Activated CD4-positive, alpha-beta T cell treated with anti-CD3 and anti-CD28 coated beads, Interleukin-2, Interleukin-6, amounts not matched to agents 100 ng/mL and 50 ng/mL, durations not matched to agents 16 hours and 8 hours (primary cell): ENCODE data around the gene NUMB.

Experiments used
- DNase-seq: peaks from one replicate; pipeline ENCODE4 v3.0.0-alpha.2; 2020

Gene NUMB

DNA sequence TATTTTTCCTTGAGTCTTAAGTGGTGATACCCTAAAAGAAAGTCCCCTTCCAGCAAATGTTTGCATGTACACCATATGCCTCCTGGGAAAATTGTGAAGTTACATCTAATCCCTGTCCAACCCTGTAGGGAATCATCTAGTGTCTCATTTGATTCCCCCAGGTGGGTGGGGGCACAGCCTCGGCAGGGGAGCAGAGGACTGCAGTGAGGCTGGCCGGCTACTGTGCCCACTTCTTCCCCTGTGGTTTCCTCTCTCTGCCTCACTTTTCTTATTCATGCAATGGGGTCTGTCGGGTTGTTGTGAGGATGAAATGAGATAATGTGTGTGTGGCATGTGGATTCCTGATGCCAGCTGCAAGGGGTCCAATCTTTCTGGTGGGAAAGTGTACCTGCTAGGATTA lies 215.0 kb downstream of the NUMB start:
- no peak for DNase-seq

DNA sequence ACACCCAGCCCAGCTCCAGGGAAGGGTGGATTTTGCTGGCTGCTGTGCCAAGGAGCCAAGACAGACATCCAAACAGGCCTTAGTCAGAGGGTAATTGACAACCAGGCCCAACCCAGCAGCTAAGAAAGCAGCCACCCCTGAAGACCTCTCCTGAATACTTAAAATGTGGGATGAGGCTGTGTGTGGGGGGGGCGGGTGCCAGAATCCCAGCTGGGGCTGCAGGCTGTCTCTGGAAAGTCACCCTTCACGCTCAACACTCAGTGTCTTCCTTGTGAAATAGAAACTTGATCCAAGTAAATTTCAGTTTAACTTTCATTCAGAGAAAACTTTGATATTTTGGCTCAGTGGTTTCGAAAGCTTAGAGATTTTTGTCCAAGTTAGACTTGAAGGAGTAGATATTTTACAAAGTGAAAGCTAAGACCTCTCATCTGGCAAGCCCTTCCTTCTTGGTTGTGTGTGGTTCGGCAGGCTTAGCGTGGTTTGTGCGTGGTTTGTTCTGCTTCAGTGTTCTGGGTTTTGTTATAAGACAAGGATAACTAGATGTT lies 215.9 kb downstream of the NUMB start:
- peak; percentile 23 for DNase-seq

DNA sequence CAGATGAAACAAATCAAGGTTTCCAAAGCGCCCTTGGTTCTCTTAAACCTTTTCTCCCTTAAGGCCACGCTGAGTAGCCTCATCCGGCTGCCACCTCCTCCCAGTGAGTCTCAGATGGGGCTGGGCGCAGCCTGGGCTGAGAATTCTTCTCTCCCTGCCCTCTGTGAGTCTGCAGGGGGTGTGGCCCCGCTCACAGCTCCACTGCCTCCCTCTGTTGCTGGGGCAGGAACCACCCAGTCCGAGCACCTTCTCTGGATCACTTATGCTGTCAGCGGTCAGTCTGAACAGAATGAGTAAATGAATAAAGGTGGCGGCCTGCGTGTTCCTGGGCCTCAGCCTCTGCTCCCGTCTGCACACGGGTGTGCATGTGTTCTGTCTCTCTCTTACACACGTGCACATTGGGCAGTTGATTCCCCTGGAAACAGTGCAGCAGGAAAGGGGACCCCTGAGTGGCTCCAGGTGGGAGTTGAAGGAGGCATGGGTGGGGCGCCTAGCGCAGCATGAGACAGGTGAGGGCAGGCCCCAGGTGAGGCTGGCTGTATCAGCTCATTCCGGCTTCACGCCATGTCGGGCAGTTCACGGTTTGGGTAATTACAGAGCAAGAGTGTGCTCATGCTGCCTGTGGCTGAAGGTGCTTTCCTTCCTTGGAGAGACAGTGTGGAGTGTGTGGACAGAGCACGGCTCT lies 216.7 kb downstream of the NUMB start:
- DNase-seq: no peak

GRCh38 chr14:73240816-73241480 lies 217.4 kb downstream of the NUMB start:
- DNase-seq: no peak

DNA sequence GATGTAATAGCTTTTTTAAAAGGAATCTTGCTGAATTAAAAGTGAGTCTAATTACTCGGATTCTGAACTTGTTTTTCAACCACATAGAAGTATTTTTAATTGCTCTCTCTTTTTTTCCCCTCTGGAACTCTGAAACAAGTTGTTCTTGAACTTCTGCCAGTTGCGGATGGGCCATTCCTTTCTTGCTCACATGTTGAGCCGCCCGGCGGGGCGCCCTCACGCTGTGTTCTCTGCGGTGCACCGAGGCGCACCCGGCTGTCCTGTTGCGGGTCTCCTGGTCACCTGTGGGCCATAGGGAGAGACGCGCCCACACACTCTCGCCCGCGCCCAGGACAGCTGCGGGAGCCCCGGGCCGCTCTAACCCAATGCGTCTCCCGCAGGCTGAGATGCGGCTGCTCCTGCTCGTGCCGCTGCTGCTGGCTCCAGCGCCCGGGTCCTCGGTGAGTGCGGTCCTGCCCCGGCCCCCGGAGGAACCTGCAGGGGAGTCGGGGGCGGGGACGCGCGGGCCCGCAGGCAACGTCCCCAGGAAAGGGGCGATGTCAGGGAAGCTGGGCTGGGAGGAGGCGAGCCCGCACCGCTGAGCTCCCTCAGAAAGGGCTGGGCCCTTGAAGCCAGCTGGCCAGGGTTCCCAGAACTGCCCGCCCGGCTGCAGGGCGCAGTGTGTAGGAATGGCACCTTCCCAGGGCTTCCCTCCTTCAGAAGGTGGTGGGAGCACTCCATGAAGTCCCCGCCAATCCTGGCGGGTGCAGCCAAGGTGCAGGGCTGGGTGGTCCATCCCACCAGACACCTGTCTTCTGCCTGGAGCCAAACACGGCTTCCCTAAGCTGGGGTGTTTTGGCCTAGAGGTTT lies 218.7 kb downstream of the NUMB start:
- no peak for DNase-seq

- no peak for DNase-seq
Measured at GRCh38 chr14:73238941-73239340, 219.4 kb downstream of the NUMB start.

GRCh38 chr14:73238424-73238852 lies 219.9 kb downstream of the NUMB start:
- no peak for DNase-seq

GRCh38 chr14:73237786-73238423 lies 220.4 kb downstream of the NUMB start:
- DNase-seq: no peak

- DNase-seq: no peak
Measured at GRCh38 chr14:73237219-73237785, 221.0 kb downstream of the NUMB start, which contains the start of gene PAPLN. PAPLN (plus strand) TSS chr14:73237506; CDS start chr14:73239779, 2,273 bp downstream.

DNA sequence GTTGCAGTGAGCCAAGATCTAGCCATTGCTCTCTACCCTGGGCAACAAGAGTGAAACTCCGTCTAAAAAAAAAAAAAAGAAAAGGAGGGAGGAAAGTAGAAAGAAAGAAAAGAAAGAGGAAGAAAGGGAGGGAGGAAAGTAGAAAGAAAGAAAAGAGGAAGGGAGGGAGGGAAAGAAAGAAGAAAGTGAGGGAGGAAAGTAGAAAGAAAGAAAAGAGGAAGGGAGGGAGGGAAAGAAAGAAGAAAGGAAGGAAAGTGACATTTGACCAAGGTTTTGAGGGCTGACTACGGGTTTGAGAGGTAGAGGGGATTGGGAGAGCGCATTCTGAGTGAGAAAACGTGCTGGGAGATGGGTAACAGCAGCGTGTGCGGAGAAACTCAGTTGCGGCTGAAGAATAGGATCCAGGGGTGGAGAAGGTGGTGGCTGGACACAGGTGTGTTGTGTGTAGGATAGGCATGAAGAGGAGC lies 221.6 kb downstream of the NUMB start:
- no peak for DNase-seq

- DNase-seq: no peak
Measured at GRCh38 chr14:73236157-73236556, 222.2 kb downstream of the NUMB start.

GRCh38 chr14:73235531-73236155 lies 222.7 kb downstream of the NUMB start:
- DNase-seq: no peak

DNA sequence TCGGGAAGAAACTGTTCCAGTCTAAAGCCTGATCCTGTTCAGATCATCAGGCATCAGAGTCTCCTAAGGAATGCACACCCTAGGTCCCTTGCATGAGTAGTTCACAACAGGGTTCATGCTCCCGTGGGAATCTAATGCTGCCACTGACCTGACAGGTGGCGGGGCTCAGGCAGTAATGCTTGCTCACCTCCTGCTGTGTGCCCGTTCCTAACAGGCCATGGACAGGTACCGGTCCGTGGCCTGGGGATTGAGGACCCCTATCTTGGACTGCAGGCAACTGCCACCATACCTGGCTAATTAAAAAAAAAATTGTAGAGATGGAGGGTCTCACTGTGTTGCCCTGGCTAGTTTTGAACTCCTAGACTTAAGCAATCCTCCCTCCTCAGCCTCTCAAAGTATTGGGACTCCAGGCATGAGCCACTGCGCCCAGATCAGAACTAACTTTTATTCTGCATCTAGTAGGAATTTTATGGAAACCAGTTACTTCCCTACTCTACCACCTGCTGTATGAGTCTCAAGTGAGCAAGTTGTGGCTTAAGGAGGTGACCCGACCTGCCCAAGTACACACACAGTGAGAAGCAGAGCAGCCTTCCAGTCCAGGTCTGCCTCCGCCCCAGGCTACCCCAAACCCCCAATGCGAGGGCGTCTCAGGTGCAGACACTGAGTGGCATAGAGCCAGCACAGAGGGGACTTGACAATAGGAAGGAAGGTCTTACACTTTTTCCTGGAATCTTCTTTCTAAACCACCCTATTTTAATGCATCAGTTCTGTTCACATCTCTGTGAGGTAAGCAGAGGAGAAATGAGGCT lies 223.6 kb downstream of the NUMB start:
- DNase-seq: no peak

- DNase-seq: no peak
Measured at GRCh38 chr14:73234029-73234428, 224.3 kb downstream of the NUMB start.

DNA sequence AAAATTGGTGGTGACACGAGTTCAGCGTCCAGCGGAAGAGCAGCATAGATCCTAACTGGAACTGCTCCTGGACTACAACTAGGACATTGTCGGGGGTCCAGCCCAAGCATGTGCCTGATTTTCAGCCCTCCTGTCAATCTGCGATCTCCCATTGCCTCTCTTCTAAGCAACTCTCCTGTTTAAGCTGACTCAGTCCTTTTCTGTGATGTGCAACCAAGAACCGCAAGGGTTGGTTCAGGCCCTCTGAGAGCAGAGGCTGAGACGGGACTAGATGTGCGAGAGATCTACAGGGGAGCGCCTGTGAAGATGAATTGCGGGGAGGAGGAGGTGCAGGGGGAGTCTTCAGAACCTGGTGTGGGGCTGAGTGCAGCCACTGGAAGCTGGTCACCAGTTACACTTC lies 224.8 kb downstream of the NUMB start:
- DNase-seq: no peak

- no peak for DNase-seq
Measured at GRCh38 chr14:73232984-73233383, 225.4 kb downstream of the NUMB start.

- no peak for DNase-seq
Measured at GRCh38 chr14:73231981-73232851, 226.1 kb downstream of the NUMB start.

DNA sequence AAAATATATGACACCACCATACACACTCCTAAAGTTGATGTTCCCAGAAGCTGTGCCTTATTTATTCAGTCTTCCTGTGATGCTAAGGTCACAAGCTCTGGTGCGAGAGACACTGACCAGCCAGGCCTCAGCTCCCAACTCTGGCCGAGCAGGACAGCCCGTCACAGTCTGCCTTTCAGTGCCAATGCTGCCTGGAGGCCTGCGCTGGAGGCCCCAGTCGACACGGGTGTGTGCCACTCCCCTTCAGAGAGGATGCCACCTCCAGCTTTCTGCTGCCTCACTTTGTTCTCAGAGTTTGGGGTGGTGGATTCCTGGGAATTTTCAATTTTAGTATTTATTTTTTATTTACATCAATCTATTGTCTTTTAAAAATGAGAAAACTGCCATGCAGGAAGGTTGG lies 228.3 kb downstream of the NUMB start:
- DNase-seq: no peak

DNA sequence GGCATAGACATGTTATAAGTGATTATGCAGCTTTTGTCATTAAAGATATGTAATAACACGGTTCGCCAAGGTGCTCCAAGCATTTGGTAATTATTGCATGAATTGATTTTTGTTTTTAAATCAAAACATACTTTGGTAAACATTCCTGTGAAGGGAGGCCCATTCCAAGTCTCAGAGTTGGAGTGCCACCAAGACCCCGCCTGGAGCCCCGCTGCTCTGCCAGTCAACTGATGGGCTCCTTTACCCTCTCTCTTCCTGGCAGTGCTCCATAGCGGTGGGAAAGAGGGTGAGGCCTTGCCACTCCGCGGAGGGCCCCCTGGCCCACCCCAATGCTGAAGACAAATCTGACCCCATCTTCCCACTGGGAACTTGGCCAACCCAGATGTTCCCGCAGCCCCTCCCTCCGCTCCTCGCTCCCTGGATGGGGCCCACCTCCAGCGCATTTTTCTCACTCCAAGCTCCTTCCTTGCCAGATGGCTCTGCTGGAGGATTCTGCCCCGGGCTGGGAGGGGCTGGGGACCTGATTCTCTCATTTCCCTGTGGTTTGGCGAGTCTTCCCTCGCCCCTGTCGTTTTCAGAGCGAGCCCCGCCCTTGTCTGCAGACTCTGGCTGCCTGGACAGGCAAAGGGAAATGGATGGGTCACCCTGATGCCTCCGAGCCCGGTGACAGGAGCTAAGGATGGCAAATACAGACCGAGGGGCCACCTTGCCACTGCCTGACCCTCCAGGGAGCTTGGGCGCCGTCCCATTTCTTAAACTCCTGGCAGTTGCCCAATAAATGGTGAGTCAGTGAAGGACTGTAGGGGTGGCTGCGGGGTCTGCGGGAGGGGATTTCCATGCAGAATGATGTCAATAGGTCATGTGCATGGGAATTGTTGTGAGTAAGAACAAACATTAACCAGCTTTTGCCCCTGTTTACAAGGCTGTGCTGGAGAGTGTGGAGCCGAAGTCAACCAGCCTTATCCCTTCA lies 230.2 kb downstream of the NUMB start:
- no peak for DNase-seq
